Lung (tissue), 12 donors: ENCODE data around the gene FBXW2. TPM values are rescaled to one million over a fixed set of nuclear protein-coding genes. Genes with fewer than 3 reads are reported as not detected.

ENCODE experiments used
- ATAC-seq: fragments of 200-7000 bp; cut with Tn5 transposase; one replicate; pipeline ENCODE4 v1.9.1; 2020; ENCODE audit warnings: moderate number of reproducible peaks; ENCODE audit not compliant: insufficient read depth, low FRiP score
- DNase-seq, 3 donors: peaks; one replicate each; pipeline ENCODE4 v3.0.0-alpha.2; 2013 to 2017
- H3K27ac ChIP-seq, 2 donors: one replicate each; pipeline ENCODE4 v1.5.1; 2013; ENCODE audit warnings: mild to moderate bottlenecking in 2 of 2, moderate library complexity in 2 of 2, control low read depth in 1 of 2, inconsistent platforms in 1 of 2, low read depth in 1 of 2, low read length in 1 of 2
- H3K27me3 ChIP-seq, 3 donors: one replicate each; pipeline ENCODE4 v1.5.1; 2013; ENCODE audit warnings: low read length in 2 of 3; ENCODE audit not compliant: control insufficient read depth in 3 of 3, insufficient read depth in 3 of 3
- H3K36me3 ChIP-seq, 4 donors: one replicate each; pipeline ENCODE4 v1.5.1; 2013; ENCODE audit warnings: low read length in 4 of 4, mild to moderate bottlenecking in 1 of 4, moderate library complexity in 1 of 4; ENCODE audit not compliant: control insufficient read depth in 4 of 4, insufficient read depth in 4 of 4
- H3K4me1 ChIP-seq, 5 donors: one replicate each; pipeline ENCODE4 v1.5.1; 2013; ENCODE audit warnings: low read length in 5 of 5, mild to moderate bottlenecking in 2 of 5, moderate library complexity in 1 of 5; ENCODE audit not compliant: control insufficient read depth in 5 of 5, insufficient read depth in 5 of 5
- H3K4me3 ChIP-seq: one replicate; pipeline ENCODE4 v1.5.1; 2013; ENCODE audit warnings: mild to moderate bottlenecking, control low read depth, moderate library complexity
- H3K9ac ChIP-seq, 2 donors: one replicate each; pipeline ENCODE4 v1.5.1; 2013; ENCODE audit warnings: low read length in 2 of 2, control low read depth in 1 of 2; ENCODE audit not compliant: insufficient read depth in 1 of 2
- H3K9me3 ChIP-seq, 4 donors: one replicate each; pipeline ENCODE4 v1.5.1; 2013; ENCODE audit warnings: low read length in 3 of 4, mild to moderate bottlenecking in 1 of 4, moderate library complexity in 1 of 4; ENCODE audit not compliant: control insufficient read depth in 4 of 4, insufficient read depth in 3 of 4
- WGBS, 2 donors: extraction: QIAGEN DNeasy Blood & Tissue Kit; methylation state at CpG; one replicate each; pipeline ENCODE4 v1.1.7; 2013; 5-methylcytosine and 5-hydroxymethylcytosine counted together
- polyA plus RNA-seq, 2 donors: library from polyadenylated mRNA; stranded (reverse); fragments of 200-250 nt; gene quantifications; one replicate each; pipeline ENCODE4 v1.2.1, GENCODE V29; 2013
- total RNA-seq, 2 donors: library from RNA; depleted of rRNA in 1 of 2; stranded (reverse); fragments of >200 nt in 1 of 2; gene quantifications; one replicate each; pipeline ENCODE4 v1.2.1, GENCODE V29; 2014 to 2021
- TF ChIP-seq, protein P1 (sequence below): IDR thresholded peaks from 2 replicates; pipeline ENCODE4 v1.5.1; 2012; ENCODE audit warnings: mild to moderate bottlenecking; ENCODE audit errors: control extremely low read depth, extremely low read depth
- donor health status: control.
- donor health status: control.
- donor health status: Bipolar disorder and iron deficiency.
- donor health status: healthy.
- donor health status: DM: yes; HTN: yes; CAD: no.

Gene FBXW2
- total and polyA plus RNA-seq, 4 donors = 12.9 to 86.5 (median 48.2) TPM

DNA sequence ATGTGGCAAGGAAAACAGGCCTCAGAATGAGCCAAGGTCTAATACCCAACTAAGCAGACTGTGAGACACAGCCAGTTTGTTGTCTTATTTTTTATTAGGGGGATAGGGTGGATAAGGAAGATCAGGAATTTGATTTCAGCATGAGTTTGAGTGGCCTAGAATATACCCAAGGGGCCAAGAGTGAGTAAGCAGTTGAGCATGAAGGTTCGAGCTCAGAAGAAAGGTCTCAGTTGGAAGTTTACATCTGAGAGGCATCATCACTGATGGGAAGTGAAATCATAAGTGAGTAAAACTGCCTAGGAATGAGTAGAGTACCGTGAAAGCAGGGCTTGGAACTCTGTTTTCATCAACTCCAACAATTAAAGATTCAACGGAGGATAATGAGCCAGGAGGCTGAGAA is 36.9 kb upstream of the FBXW2 start:
- no peaks in the 10 kb centered on the region for H3K27me3 ChIP-seq
- H3K27ac ChIP-seq = no peak overlapping the region
- no peak for DNase-seq
- no peaks in the 10 kb centered on the region for H3K4me1 ChIP-seq
- peaks cover 0 to 3% (median 0%) of the 10 kb centered on the region in 4 donors for H3K9me3 ChIP-seq
- WGBS, 2 donors = 95 to 98% methylated on average over 3 of the region's 3 CpGs
- no peak overlapping the region for H3K4me3 ChIP-seq
- TF ChIP-seq, protein P1, sequence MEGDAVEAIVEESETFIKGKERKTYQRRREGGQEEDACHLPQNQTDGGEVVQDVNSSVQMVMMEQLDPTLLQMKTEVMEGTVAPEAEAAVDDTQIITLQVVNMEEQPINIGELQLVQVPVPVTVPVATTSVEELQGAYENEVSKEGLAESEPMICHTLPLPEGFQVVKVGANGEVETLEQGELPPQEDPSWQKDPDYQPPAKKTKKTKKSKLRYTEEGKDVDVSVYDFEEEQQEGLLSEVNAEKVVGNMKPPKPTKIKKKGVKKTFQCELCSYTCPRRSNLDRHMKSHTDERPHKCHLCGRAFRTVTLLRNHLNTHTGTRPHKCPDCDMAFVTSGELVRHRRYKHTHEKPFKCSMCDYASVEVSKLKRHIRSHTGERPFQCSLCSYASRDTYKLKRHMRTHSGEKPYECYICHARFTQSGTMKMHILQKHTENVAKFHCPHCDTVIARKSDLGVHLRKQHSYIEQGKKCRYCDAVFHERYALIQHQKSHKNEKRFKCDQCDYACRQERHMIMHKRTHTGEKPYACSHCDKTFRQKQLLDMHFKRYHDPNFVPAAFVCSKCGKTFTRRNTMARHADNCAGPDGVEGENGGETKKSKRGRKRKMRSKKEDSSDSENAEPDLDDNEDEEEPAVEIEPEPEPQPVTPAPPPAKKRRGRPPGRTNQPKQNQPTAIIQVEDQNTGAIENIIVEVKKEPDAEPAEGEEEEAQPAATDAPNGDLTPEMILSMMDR = no peak
- no peak overlapping the region for H3K9ac ChIP-seq
- ATAC-seq = no peak
- peaks cover 8 to 37% (median 29%) of the 10 kb centered on the region in 4 donors for H3K36me3 ChIP-seq

DNA sequence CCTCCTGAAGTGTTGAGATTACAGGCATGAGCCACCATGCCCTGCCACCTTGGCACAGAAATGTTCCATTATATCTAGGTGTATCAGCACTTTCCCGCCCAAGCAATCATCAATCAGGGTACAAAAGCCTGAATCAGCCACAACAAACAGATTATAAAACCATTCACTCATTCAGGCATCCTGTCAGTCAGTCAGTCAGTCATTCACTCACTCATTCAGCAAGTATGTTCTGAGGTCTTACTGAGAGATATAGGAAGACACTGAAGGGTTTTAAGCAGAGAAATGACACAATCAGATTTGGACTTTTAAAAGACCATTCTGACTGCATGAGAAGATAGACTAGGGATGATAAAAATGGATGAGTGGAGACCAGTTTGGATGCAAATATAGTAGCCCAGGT is 36.4 kb upstream of the FBXW2 start:
- H3K9me3 ChIP-seq = peaks cover 0 to 3% (median 0%) of the 10 kb centered on the region in 4 donors
- ATAC-seq (no peak), DNase-seq (no peak)
- no peaks in the 10 kb centered on the region for H3K4me1 ChIP-seq
- no peak overlapping the region for H3K27ac ChIP-seq
- no peak overlapping the region for H3K9ac ChIP-seq
- no peak overlapping the region for H3K4me3 ChIP-seq
- TF ChIP-seq, protein P1 = no peak
- 98 to 100% methylated on average over 1 of the region's 1 CpG for WGBS, 2 donors
- peaks cover 8 to 40% (median 33%) of the 10 kb centered on the region in 4 donors for H3K36me3 ChIP-seq
- H3K27me3 ChIP-seq = no peaks in the 10 kb centered on the region

DNA sequence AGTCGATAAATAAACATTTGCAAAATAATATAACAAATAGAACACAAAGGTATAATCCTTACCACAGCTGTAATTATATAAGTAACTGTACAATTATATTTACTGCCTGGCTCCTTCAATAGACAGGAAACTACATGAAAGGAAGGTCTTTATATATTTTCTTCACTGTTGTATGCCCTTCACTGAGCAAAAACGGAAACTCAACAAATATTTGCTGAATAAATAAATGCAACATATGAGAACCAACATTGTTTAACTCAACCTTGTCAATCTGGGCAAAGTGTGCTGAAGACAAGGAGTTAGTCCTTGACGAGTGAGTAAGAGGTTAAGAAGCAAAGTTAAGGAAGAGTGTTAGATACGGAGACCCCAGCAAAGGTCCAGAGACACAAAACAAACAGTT is 26.9 kb upstream of the FBXW2 start:
- no peaks in the 10 kb centered on the region for H3K9me3 ChIP-seq
- ATAC-seq (no peak), DNase-seq (no peak)
- WGBS, 2 donors = 74 to 89% methylated on average over 4 of the region's 4 CpGs
- H3K27ac ChIP-seq = no peak overlapping the region
- H3K27me3 ChIP-seq = no peaks in the 10 kb centered on the region
- TF ChIP-seq, protein P1 = no peak
- H3K4me3 ChIP-seq = no peak overlapping the region
- no peak overlapping the region for H3K9ac ChIP-seq
- no peaks in the 10 kb centered on the region for H3K4me1 ChIP-seq
- peaks cover 8 to 36% (median 31%) of the 10 kb centered on the region in 4 donors for H3K36me3 ChIP-seq

DNA sequence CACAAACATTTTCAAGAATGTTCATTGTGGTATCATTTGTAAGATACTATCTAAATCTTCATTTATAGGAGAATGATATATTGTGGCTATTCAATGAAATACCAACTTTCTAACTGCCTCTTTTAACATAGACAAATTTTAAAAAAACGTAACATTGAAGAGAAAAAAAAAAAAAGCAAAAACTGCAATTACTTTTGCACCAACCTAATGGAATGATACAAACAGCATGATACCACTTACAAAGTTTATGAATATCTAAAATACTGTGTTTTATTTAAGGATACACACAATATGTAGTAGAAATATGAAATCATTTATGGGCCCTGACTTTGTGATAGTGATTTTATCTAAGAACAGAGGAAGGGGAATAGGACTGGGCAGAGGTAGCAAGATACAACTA is 25.4 kb upstream of the FBXW2 start:
- Histone ChIP-seq H3K27ac (no peak overlapping the region), H3K4me1 (no peaks in the 10 kb centered on the region), H3K9me3 (no peaks in the 10 kb centered on the region), H3K36me3 (peaks cover 10 to 27% (median 22%) of the 10 kb centered on the region in 4 donors), H3K4me3 (no peak overlapping the region), H3K27me3 (no peaks in the 10 kb centered on the region), H3K9ac (no peak overlapping the region)
- WGBS, 2 donors = 90 to 92% methylated on average over 1 of the region's 1 CpG
- TF ChIP-seq, protein P1 = no peak
- DNase-seq (no peak), ATAC-seq (no peak)
